H1 (cell line): ENCODE measurements around the gene NAA40. TPM values are rescaled to one million over a fixed set of nuclear protein-coding genes. Genes with fewer than 3 reads are reported as not detected.

ENCODE experiments used
- BRCA1 ChIP-seq: IDR thresholded peaks from 2 replicates; pipeline ENCODE4 v1.6.1; 2012; ENCODE audit warnings: low read depth, low read length, improper control_type of control experiment
- JUN ChIP-seq: IDR thresholded peaks from 2 replicates; pipeline ENCODE4 v1.6.1; 2011; ENCODE audit warnings: low read depth, mild to moderate bottlenecking, improper control_type of control experiment, low read length
- JUND ChIP-seq: IDR thresholded peaks from 2 replicates; pipeline ENCODE4 v1.6.1; 2011; ENCODE audit warnings: mild to moderate bottlenecking, improper control_type of control experiment, low read length
- KDM1A ChIP-seq: fragments of 200-600, 300-600 bp; sonication (generic); IDR thresholded peaks from 2 replicates; pipeline ENCODE4 v1.7.1; 2016; ENCODE audit warnings: mild to moderate bottlenecking, low read length, borderline replicate concordance
- NANOG ChIP-seq: IDR thresholded peaks from 2 replicates; pipeline ENCODE4 v1.6.1; 2011; ENCODE audit warnings: low read length, low read depth, mild to moderate bottlenecking, inconsistent platforms; ENCODE audit not compliant: insufficient read depth, poor library complexity, severe bottlenecking
- POLR2A ChIP-seq, 2 experiments: IDR thresholded peaks; 1 replicate in 1 of 2; 2 replicates in 1 of 2; pipeline ENCODE4 v1.6.1; 2011; ENCODE audit warnings: low read depth in 2 of 2, low read length in 2 of 2, mild to moderate bottlenecking in 2 of 2; ENCODE audit errors: control extremely low read depth in 1 of 2
- POLR2AphosphoS5 ChIP-seq: IDR thresholded peaks from 2 replicates; pipeline ENCODE4 v1.6.1; 2011; ENCODE audit warnings: low read depth, low read length
- RAD21 ChIP-seq, 2 experiments: IDR thresholded peaks in 1 of 2; conservative IDR thresholded peaks in 1 of 2; 2 replicates each; pipeline ENCODE4 v1.6.1; 2011; ENCODE audit warnings: low read depth in 2 of 2, low read length in 2 of 2, improper control_type of control experiment in 1 of 2, inconsistent platforms in 1 of 2, mild to moderate bottlenecking in 1 of 2, moderate library complexity in 1 of 2
- SIN3A ChIP-seq, 2 experiments: IDR thresholded peaks in 1 of 2; conservative IDR thresholded peaks in 1 of 2; 2 replicates each; pipeline ENCODE4 v1.6.1; 2011 to 2012; ENCODE audit warnings: low read length in 2 of 2, improper control_type of control experiment in 1 of 2, low read depth in 1 of 2, mild to moderate bottlenecking in 1 of 2
- YY1 ChIP-seq: IDR thresholded peaks from 2 replicates; pipeline ENCODE4 v1.6.1; 2011; ENCODE audit warnings: low read depth, mild to moderate bottlenecking, low read length
- polyA plus RNA-seq, 7 experiments: library from polyadenylated mRNA; depleted of rRNA in 3 of 7; stranded (reverse) in 5 of 7; unstranded in 2 of 7; fragments of >200 nt in 5 of 7; fragments of 200-250 nt in 2 of 7; gene quantifications; 1 replicate in 5 of 7; 2 replicates in 1 of 7; 4 replicates in 1 of 7; pipeline versions ENCODE4 v1.2.1 to v1.2.3, GENCODE V29; 2011 to 2013; ENCODE audit warnings: missing spikeins in 2 of 7, mixed read lengths in 2 of 7
- total RNA-seq: library from RNA; stranded (reverse); fragmentation: NEBNext Ultra II Directional; extraction: Animal tissue kit (Norgen Biotek cat#: 25700); gene quantifications from 2 replicates; pipeline ENCODE4 v1.2.1, GENCODE V29; 2021

Gene NAA40
- total and polyA plus RNA-seq, 2 of the 8 experiments (the other 6 are each of a cell fraction or from before 2014, with no cell fraction given): 20.0 to 31.1 TPM

DNA sequence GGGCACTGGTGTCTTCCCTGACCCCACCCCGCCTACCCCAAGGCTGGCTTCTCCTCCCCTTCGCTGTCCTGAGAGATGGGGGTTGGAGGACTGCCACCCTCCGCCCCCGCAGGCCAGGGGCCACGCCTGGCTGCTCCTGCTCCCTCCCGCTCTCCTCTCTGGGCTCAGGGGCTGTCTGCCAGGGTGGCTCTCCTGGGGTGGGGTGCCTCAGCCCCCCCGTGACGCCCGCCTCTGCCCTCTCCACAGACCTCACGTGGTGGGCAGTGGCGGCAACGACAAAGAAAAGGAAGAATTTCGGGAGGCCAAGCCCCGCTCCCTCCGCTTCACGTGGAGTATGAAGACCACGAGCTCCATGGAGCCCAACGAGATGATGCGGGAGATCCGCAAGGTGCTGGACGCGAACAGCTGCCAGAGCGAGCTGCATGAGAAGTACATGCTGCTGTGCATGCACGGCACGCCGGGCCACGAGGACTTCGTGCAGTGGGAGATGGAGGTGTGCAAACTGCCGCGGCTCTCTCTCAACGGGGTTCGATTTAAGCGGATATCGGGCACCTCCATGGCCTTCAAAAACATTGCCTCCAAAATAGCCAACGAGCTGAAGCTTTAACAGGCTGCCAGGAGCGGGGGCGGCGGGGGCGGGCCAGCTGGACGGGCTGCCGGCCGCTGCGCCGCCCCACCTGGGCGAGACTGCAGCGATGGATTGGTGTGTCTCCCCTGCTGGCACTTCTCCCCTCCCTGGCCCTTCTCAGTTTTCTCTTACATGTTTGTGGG is 30.0 kb upstream of the NAA40 start (continued):
- TF ChIP-seq JUN: no peak
- TF ChIP-seq POLR2A (IDR thresholded peaks at IDR 0.05; ENCODE audit: control extremely low read depth in 1 of 2, low read depth in 2 of 2, low read length in 2 of 2): no peak
- no peak for TF ChIP-seq NANOG
- no peak for TF ChIP-seq POLR2AphosphoS5
- TF ChIP-seq KDM1A: no peak
- TF ChIP-seq BRCA1: no peak
- TF ChIP-seq YY1: no peak
- no peak for TF ChIP-seq RAD21 (IDR thresholded peaks at IDR 0.05 in 1 of 2, conservative IDR thresholded peaks at IDR 0.05 in 1 of 2; ENCODE audit: low read depth in 2 of 2, low read length in 2 of 2)
- TF ChIP-seq JUND: no peak
- no peak for TF ChIP-seq SIN3A (conservative IDR thresholded peaks at IDR 0.05 in 1 of 2, IDR thresholded peaks at IDR 0.05 in 1 of 2; ENCODE audit: low read depth in 1 of 2, low read length in 2 of 2)
